GM19328 (cell line): Measurements from ENCODE around the gene EIPR1.
A peak's percentile ranks its signal among the peaks of the same experiment; 100 is the strongest.
"Not testable (repeated sequence)": the region's sequence is repeated elsewhere in the genome, so short reads cannot be mapped to it uniquely, and the experiment has no call there.

Source experiments
- ATAC-seq: cut with Tn5 transposase; IDR thresholded peaks from one replicate; pipeline ENCODE4 v1.9.1; 2021; ENCODE audit warnings: mild to moderate bottlenecking, moderate library complexity; ENCODE audit not compliant: unreplicated experiment

Gene EIPR1

GRCh38 chr2:3403587-3404334 lies 26.1 kb upstream of the EIPR1 start:
- peak; percentile 98 for ATAC-seq

GRCh38 chr2:3399829-3400228 lies 22.2 kb upstream of the EIPR1 start:
- ATAC-seq: no peak

- ATAC-seq: no peak
These were observed 21.8 kb upstream of the EIPR1 start for GRCh38 chr2:3399381-3399780.

- ATAC-seq: no peak
These were observed 21.2 kb upstream of the EIPR1 start for GRCh38 chr2:3398857-3399256.

- no peak for ATAC-seq
These were observed 19.4 kb upstream of the EIPR1 start for GRCh38 chr2:3396920-3397559.

GRCh38 chr2:3392216-3392615 lies 14.6 kb upstream of the EIPR1 start:
- no peak for ATAC-seq

GRCh38 chr2:3390041-3390440 lies 12.4 kb upstream of the EIPR1 start:
- ATAC-seq: no peak

GRCh38 chr2:3389193-3389592 lies 11.6 kb upstream of the EIPR1 start:
- ATAC-seq: no peak

- ATAC-seq: no peak
These were observed 10.8 kb upstream of the EIPR1 start for GRCh38 chr2:3388412-3388738.

- no peak for ATAC-seq
These were observed 10.2 kb upstream of the EIPR1 start for GRCh38 chr2:3387644-3388411.

GRCh38 chr2:3387011-3387410 lies 9.4 kb upstream of the EIPR1 start:
- ATAC-seq: no peak

- no peak for ATAC-seq
These were observed 8.9 kb upstream of the EIPR1 start for GRCh38 chr2:3386448-3386958.

- peak; percentile 77 for ATAC-seq
These were observed 2.3 kb upstream of the EIPR1 start, which contains the start of gene TRAPPC12 for GRCh38 chr2:3379647-3380534. TSS of gene TRAPPC12 (plus strand) at chr2:3379694. CDS start at chr2:3387624, 7,930 bp downstream.

GRCh38 chr2:3379339-3379646 lies 1.7 kb upstream of the EIPR1 start:
- no peak for ATAC-seq

GRCh38 chr2:3377279-3377611 lies 373 bp downstream of the EIPR1 start:
- peak; percentile 12 for ATAC-seq

- ATAC-seq: no peak
These were observed 797 bp downstream of the EIPR1 start for GRCh38 chr2:3376821-3377220.

GRCh38 chr2:3369340-3370181 lies 8.1 kb downstream of the EIPR1 start:
- ATAC-seq: not testable (repeated sequence)

GRCh38 chr2:3368261-3368722 lies 9.3 kb downstream of the EIPR1 start:
- ATAC-seq: no peak

- ATAC-seq: no peak
These were observed 12.4 kb downstream of the EIPR1 start for GRCh38 chr2:3365219-3365618.
